Right kidney (tissue), 1 donor: ENCODE measurements around the gene TTC13.
A peak's percentile ranks its signal among the peaks of the same experiment; 100 is the strongest.

ENCODE experiments used
- DNase-seq: peaks from one replicate; pipeline ENCODE4 v3.0.0-alpha.2; 2016

Gene TTC13

GRCh38 chr1:230870916-230871315 is 107.7 kb downstream of the TTC13 start:
- DNase-seq = no peak

- DNase-seq = no peak
These were observed 109.2 kb downstream of the TTC13 start for GRCh38 chr1:230869500-230869899.

GRCh38 chr1:230868736-230869385 is 109.8 kb downstream of the TTC13 start:
- peak; percentile 92 for DNase-seq

- DNase-seq = peak; percentile 97
These were observed 110.5 kb downstream of the TTC13 start, which contains the start of gene C1orf198 for GRCh38 chr1:230867903-230868735. Gene C1orf198, minus strand, starts transcription at chr1:230868521. Its CDS starts 9 bp downstream, at chr1:230868512.

GRCh38 chr1:230867101-230867902 is 111.4 kb downstream of the TTC13 start:
- DNase-seq = peak; percentile 31

- DNase-seq = no peak
These were observed 112.2 kb downstream of the TTC13 start for GRCh38 chr1:230866171-230867070.

- DNase-seq = no peak
These were observed 113.4 kb downstream of the TTC13 start for GRCh38 chr1:230865062-230865817.

GRCh38 chr1:230864441-230864840 is 114.2 kb downstream of the TTC13 start:
- no peak for DNase-seq

GRCh38 chr1:230863449-230863848 is 115.2 kb downstream of the TTC13 start:
- no peak for DNase-seq

GRCh38 chr1:230861970-230862595 is 116.6 kb downstream of the TTC13 start:
- DNase-seq = no peak

- DNase-seq = no peak
These were observed 117.2 kb downstream of the TTC13 start for GRCh38 chr1:230861489-230861888.

- DNase-seq = no peak
These were observed 117.9 kb downstream of the TTC13 start for GRCh38 chr1:230860617-230861384.

- peak; percentile 38 for DNase-seq
These were observed 119.5 kb downstream of the TTC13 start for GRCh38 chr1:230858918-230859729.

- DNase-seq = no peak
These were observed 120.3 kb downstream of the TTC13 start for GRCh38 chr1:230858236-230858820.

- DNase-seq = no peak
These were observed 120.8 kb downstream of the TTC13 start for GRCh38 chr1:230857822-230858221.

- DNase-seq = no peak
These were observed 121.6 kb downstream of the TTC13 start for GRCh38 chr1:230857077-230857476.
